HEK293 (cell line): ENCODE results near the gene KIZ.

Experiments used
- CTCF ChIP-seq: fragments of 450-650 bp; formaldehyde crosslinking; IDR thresholded peaks from 2 replicates; pipeline ENCODE4 v1.5.1; 2016; ENCODE audit warnings: missing biosample characterization, missing genetic modification characterization
- KLF9 ChIP-seq: fragments of 450-650 bp; formaldehyde crosslinking; IDR thresholded peaks from 2 replicates; pipeline ENCODE4 v1.5.1; 2016; ENCODE audit warnings: missing biosample characterization, missing genetic modification characterization, low read depth
- REPIN1 ChIP-seq: fragments of 450-650 bp; formaldehyde crosslinking; IDR thresholded peaks from 2 replicates; pipeline ENCODE4 v1.5.1; 2017; ENCODE audit warnings: missing biosample characterization, missing genetic modification characterization, low read depth
- ZFP3 ChIP-seq: fragments of 450-650 bp; formaldehyde crosslinking; IDR thresholded peaks from 2 replicates; pipeline ENCODE4 v1.5.1; 2016; ENCODE audit warnings: low read depth, missing biosample characterization, missing genetic modification characterization
- ZFP41 ChIP-seq: fragments of 450-650 bp; formaldehyde crosslinking; IDR thresholded peaks from 2 replicates; pipeline ENCODE4 v1.5.1; 2016; ENCODE audit warnings: missing biosample characterization, missing genetic modification characterization, borderline replicate concordance
- ZNF121 ChIP-seq: fragments of 450-650 bp; formaldehyde crosslinking; IDR thresholded peaks from 2 replicates; pipeline ENCODE4 v1.5.1; 2016; ENCODE audit warnings: missing biosample characterization, missing genetic modification characterization
- ZNF223 ChIP-seq: fragments of 450-650 bp; formaldehyde crosslinking; IDR thresholded peaks from 2 replicates; pipeline ENCODE4 v1.5.1; 2016; ENCODE audit warnings: missing biosample characterization, missing genetic modification characterization
- ZNF639 ChIP-seq: fragments of 450-650 bp; formaldehyde crosslinking; IDR thresholded peaks from 2 replicates; pipeline ENCODE4 v1.5.1; 2016; ENCODE audit warnings: missing biosample characterization, missing genetic modification characterization

- TF ChIP-seq ZNF639 (tag by site-specific recombination) (no peak), CTCF (tag by site-specific recombination) (no peak), ZFP41 (tag by site-specific recombination) (no peak), ZFP3 (no peak), ZNF121 (tag by site-specific recombination) (no peak), REPIN1 (tag by site-specific recombination) (no peak), KLF9 (tag by site-specific recombination) (no peak), ZNF223 (tag by site-specific recombination) (no peak)
These were observed 152.9 kb downstream of the KIZ start for GRCh38 chr20:21278829-21279228.
